HG02588 (cell line): ENCODE measurements around the gene FOXRED2.
"Not testable (repeated sequence)": the region's sequence is repeated elsewhere in the genome, so short reads cannot be mapped to it uniquely, and the experiment has no call there.

ENCODE experiments used
- ATAC-seq: cut with Tn5 transposase; IDR thresholded peaks from one replicate; pipeline ENCODE4 v1.9.1; 2021; ENCODE audit warnings: mild to moderate bottlenecking, moderate library complexity; ENCODE audit not compliant: unreplicated experiment

Gene FOXRED2

DNA sequence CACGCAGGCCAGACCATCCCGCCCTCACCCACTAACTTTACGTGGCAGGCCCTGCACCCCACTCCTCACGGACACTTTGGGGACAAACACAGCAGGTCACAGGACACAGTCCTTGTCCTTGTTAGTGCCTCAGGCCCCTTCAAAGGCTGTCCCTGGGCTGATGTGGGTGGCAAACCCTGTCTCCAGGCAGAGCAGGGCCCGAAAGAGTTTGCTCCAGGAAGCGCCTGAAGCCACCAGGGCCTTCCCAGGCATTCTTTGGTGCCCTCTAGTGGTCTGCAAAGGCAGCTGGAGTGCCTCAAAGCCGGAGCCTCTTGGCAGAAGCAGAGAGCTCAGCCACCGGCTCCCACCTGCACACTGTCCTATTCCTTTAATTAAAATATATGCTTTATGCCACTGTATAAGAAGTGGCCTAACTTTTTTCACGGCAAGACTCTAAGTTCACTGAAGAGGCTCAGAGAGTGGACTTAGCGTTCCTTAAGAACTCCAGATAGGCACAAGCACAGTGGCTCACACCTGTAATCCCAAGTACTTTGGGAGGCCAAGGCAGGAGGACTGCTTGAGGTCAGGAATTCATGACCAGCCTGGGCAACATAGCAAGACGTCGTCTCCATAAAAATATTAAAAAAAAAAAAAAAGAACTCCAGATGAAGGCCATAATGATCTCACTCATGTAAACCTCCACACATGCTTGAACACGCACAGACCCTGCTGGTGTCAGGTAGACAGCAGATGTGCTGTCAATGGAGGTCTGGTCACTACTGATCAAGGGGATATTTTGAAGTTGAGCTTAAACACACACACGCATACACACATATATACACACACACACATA lies 36.5 kb downstream of the FOXRED2 start:
- ATAC-seq = no peak

DNA sequence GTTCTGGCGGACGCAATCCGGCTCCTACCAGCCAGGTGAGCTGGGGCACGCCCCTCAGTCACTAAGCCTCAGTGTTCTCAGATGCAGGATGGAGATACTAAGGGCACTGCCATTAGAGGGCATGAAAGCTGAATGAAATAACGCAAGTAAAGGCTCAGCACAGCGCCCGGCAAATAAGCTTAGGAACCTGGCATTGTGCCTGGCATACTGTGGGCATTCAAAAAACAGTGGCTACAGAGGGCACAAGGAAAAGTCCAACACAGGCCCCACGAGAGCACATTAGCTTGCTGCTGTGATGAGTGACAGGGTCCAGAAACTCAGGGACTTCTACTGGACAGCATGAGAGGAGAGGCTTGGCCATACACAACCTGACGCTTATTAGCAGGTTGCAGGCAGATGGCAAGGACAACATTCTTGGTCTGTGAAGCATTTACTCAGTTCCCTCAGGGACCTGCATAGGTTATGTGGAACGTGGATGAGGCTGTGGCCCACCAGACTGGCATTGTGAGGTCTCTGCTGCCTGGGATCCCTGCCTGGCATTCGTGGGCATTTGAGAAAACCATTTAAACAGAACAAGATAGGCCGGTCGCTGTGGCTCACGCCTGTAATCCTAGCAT lies 37.6 kb downstream of the FOXRED2 start:
- no peak for ATAC-seq

DNA sequence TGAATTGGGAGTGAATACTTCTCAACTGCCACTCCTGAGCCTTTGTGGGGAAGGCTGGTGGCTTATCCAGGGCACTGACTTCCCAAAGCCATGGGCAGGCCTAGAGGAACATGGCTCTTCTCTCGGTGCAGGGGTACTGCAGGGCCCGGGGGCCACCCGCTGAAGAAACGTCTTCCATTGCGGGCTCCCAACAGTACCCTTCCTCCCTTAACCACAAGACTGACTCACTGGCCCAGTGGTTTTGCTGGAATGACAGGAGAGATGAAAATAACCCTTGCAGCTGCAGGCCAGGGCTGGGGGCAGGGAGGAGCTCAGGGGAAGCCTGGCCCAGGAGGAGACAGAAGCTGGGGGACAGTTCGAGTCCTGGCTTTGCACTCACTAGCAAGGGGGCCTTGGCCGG lies 38.9 kb downstream of the FOXRED2 start:
- no peak for ATAC-seq

DNA sequence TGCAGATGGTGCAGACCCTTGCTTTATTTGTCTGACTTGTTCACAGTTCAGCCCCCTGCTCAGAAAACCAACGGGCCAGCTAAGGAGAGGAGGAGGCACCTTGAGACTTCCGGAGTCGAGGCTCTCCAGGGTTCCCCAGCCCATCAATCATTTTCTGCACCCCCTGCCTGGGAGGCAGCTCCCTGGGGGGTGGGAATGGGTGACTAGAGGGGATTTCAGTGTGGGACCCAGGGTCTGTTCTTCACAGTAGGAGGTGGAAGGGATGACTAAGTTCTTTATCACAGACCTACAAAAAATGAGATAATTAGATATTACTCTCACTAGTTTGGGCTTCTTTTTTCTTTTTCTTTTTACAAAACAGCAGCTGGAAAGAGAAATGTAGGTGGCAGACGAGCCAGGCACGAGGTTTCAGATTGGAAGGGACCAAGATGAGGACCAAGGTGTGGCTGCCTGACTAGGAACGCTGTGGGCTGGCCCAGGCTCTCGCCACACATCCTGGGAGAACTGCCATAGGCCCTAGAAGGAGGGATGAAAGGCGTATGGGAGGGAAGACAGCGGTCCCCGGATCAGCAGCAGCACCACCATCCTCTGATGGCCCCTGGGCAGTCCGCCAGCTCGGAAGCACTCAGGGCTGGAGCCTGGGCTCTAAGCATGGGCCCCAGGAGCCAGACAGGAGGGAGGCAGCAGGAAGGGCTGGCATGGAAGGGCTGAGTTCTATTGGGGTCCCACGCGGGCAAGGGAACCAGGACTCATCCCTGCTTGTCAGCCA lies 39.6 kb downstream of the FOXRED2 start:
- ATAC-seq = no peak

DNA sequence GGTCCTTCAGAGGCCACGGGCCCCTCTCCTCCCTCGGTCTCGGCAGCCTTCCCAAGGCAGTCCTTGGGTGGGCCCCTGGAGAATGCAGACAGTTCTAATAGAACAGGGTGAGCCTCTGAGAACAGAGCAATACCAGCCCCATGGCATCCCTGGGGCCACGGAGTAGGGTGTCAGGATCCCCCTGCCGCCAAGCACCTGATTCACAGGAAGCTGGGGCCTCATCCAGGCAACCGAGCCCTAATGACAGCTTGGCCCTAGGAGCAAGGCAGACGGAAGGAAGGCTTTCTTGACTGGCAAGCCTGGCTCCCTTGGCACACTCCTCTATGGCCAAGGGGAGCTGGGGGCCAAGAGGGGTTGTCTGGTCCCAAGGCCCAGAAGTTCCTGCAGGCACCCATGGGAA lies 40.6 kb downstream of the FOXRED2 start:
- no peak for ATAC-seq

DNA sequence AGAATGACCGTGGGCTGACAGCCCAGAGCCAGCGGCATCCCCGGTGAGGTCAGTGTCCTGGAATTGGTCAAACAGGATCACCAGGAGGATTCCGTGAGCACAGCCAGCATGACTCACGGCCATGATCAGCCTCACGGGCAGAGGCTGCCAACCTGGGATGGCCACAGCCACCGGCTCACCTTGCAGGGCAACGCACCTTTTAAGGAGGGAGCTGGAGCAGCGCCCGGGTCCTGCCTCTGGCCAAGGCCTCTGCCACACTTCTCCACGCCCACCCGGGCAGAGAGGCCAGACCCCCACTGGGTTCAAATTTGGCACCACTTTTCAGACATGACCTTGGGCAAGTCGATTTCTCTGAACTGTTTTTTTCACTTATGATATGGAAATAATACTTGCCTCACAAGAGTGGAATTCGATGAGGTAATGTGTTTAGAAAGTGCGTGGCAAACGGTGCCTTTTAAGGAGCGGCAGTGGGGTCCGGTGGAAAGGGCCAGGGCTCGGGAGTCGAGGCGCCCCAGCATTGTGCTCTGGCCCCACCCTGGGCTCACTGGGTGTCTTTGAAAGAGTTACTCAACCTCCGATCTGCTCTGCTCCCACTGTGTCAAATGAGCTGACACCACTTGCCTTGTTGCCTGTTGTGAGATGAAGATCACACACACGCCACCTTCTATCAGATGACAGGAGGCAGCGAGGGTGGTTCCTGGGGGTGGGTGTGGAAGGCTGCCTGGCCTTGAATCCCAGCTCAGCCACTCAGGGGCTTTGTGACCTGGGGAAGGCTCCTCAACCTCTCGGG lies 41.4 kb downstream of the FOXRED2 start:
- ATAC-seq = no peak

DNA sequence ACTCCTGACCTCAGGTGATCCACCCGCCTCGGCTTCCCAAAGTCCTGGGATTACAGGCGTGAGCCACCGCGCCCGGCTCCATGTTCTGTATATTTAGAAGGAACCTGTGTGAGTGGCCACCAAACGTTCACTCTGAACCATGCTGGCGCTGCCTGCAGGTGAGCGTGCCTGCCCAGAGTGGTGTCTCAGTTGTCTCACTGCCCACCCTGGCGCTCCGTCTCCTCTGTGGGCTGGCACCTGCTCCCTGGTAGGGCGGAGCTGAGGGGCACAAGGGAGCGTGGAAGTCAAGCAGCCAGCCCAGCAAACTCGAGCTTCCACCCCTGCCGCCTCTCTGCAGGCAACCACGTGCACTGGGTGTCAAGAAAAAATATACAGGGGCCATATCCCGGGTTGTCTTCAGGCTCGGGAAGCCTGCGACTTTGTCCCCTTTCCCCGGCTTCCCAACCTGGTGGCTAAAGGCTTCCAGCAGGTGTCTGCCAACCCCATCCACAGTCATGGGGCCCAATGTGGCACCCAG lies 42.1 kb downstream of the FOXRED2 start:
- ATAC-seq = no peak

DNA sequence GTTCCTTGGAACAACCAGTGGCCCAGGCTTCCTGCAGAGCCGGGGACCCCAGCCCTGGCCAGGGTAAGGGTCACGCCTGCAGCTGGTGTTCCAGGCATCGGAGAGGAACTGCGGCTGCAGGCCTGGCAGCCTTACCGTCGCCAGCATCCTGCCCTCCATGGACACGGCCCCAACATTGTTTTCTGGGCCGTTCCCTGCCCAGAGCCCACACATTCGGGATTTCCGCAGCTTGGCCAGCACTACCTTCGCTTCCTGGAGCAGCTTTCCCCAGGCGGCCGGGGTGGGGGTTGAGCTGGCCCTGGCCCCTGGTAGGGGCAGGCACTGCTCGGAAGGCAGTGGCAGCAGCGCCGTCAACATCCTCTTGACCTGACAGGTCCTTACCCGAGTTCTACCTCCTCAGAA lies 43.1 kb downstream of the FOXRED2 start:
- no peak for ATAC-seq

DNA sequence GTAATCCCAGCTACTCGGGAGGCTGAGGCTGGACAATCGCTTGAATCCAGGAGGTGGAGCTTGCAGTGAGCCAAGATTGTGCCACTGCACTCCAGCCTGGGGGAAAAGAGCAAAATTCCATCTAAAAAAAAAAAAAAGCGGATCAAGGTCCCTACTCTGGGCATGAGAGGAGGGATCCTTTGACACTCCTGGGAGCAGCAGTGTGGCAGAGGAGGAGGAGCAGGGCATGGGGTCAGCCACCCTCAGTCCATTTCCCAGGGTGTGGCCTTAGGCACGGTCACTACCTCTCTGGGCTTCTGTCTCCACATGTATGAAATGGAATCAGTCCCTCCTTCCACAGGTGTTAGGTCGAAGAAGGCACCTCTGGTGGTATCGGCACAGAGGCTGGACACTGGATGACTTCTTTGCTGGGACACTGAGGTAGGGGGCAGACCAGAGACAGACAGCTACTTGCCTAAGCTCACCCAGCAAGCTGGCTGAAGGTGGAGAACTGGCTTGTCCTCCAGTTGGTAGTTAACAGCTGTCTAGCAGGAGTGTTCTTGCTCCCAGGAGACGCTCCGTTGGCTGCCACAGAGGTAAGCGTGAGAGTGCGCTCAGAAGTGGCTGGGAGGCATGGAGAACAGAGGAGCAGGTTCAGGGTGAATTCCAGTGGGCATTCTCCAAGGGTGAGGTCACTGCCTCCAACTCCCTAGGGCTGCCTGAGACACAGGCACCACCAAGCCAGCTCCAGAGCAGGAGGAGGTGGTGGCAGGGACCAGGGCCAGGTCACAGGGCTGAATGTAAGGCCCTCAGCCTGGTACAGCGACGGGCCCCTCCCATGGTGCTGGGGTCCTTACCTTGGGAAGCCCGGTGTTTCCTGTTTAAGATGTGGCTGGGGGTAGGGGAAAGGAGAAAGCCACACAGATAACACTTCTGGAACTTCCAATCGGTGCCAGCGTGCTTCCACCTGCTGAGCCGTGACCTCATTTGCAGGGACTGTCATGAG lies 44.9 kb downstream of the FOXRED2 start:
- ATAC-seq = no peak

DNA sequence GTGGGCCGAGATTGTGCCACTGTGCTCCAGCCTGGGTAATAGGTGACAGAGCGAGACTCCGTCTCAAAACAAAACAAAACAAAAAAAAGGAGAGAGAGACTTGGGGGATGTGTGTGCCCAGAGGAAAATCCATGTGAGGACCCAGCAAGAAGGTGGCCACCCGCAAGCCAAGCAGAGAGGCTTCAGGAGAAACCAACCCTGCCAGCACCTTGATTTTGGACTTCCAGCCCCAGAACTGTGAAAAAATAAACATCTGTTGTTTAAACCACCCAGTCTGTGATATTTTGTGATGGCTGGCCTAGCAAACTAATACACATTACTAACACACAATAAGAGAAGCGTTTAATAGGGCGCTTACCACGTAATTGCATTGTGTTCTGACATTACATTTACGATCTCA lies 46.6 kb downstream of the FOXRED2 start:
- no peak for ATAC-seq

DNA sequence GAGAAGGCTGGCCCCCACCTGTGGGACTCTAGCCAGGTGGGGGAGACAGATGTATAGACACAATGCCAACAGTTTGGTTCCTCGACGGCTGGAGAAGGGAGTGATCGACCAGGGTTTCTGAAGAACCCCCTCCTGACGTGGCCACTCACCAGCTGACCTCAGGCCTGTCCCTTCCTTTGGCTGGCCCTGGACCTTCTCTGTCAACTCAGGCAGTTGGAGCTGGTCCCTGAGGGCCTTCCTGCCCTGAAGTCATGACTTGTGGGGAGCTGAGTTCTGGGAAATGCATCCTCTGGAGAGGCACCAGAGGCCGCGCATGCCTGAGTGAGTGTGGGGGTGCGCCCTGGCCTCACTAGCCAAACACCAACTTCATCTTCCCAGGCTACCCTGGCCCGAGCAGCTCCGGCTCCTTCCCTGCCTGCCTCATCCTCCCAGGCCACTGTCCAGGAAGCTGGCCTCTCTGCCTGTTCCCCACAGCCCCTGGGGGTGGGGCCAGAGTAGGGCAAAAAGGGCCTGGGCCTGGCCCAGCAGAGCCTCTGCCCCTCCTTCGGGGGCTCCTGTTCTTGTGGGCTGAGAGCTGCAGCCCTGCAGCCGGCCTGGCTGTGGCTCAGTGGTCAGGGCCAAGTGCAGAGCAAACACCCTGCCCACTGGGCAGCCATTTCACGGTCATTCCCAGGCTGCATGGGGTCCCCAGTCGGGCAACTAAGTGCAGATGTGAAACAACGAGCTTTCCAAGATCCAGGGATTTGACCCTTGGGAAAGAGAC lies 49.0 kb downstream of the FOXRED2 start:
- ATAC-seq = no peak

DNA sequence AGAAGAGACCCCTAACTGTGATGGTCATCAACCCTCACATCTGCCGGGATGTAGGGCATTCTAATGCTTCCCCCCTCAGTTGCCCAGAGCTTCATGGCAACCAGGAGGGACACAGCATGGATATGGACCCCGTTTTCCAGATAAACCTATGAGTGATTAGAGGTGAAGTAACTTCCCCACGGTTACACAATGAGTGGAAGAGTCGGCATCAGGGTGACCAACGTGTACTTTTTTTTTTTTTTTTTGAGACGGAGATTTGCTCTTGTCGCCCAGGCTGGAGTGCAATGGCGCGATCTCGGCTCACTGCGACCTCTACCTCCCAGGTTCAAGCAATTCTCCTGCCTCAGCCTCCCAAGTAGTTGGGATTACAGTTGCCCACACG lies 50.4 kb downstream of the FOXRED2 start:
- no peak for ATAC-seq

DNA sequence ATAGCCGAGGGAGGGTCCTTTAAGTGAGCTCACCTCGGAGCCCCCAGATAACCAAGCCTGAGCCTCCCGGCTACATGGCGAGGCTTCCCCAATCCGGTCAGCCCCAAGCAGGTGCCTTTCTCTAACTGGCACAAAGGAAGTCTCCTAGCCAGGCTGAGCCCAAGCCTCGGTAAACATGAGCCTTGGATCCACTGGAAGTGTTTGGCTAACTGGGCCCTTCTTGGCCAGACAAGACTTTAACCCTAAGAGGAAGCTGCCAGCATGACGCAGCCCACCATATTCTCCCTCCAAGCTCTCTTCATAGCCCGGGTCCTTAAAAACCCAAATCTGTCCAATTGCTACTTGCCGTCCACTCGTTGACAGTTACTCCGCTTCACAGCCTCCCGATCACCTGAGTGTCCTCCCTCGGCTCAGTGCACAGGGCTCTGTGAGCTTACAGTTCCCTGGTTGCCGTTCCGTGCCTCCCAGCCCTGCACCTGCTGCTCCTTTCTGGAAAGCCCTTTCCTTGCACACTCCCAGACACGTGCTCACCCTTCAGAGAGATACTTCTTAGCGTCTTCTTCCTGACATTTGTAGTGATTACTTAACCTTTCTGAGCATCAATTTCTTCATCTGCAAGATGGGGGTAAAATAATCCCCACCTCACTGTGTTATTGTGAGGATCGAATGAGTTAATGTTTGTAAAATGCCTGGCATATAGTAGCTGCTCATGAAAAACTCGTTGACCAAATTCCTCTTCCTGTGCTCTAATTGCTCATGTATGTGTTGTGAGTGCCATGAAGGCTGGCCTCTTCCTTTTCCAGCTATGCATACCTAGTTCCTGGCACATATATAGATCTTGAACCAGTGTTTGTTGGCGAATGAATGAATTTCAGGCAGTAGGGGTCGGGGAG lies 51.0 kb downstream of the FOXRED2 start:
- ATAC-seq = no peak

DNA sequence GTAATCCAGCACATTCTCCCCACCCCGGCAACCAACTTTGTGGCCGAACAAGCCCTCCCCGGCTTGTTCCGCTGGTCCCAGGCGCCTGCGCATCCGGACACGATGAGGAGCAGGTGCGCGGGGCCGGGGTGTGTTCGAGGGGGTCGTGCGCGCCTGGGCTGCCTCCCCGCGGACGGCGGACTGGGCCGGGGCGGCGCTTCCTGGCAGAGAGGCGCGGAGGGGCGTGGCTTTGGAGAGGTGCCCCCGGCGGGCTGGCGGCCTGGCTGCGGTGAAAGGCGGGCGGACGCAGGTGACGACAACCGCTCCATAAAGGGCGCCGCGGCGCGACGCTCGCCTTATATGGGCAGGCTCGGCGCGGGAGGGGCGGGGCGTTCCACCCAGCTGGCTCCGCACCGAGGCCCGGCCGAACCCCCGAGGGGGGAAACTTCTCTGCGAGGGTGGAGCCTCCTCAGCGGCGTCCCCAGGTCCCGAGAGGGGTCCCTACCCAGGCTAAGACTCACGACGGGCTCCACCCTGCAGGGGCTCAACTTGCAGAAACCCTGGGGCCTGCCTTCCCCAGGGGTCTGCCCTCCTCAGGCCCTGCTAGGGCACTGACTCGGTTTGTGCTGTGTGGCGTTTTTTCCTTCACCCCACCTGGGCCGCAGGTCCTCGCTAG lies 51.8 kb downstream of the FOXRED2 start:
- ATAC-seq = peak; percentile 76

DNA sequence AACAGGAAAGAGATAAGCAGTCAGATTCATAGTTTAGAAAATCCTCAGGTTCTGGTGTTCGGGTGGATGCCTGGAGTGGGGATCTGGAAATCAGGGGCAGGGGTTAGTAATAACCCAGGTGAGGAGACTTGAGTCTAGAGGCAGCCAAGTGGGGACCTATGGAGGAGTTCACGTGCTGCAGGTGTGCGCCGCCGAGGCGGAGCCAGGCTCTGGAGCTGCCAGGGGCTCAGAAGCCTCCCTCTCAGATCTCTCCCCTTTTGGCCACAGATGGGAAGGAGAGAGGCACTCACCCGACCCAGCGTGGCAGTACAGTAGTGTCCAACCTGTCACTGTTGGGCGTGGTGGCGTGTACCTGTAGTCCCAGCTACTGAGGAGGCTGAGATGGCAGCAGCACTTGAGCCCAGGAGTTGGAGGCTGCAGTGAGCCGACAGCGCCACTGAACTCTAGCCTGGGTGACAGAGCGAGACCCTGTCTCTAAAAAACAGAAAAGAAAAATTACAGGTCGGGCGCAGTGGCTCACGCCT lies 52.9 kb downstream of the FOXRED2 start:
- no peak for ATAC-seq

DNA sequence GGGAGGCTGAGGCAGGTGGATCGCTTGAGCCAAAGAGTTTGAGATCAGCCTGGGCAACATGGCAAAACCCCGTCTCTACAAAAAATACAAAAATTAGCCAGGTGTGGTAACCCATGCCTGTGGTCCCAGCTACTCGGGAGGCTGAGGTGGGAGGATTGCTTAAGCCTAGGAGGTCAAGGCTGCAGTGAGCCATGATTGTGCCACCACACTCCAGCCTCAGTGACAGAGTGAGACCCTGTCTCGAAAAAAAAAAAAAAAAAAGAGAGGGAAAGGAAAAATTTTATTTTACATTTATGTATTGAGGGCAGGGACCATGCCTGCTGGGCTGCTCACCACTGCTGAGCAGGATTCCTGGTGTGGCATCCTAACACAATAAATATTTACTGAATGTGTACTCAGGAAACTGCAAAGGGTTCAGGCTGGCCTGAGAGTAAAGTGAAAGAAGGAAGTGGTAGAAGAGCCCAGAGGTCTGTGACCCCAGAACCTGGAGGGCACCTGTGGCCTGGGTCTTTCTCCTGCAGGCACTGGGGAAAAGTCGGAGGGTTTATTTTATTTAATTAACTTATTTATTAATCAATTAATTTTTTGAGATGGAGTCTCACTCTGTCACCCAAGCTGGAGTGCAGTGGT lies 53.7 kb downstream of the FOXRED2 start:
- not testable (repeated sequence) for ATAC-seq
